ENCODE results near the gene CNNM2. TPM values are rescaled to one million over a fixed set of nuclear protein-coding genes. Genes with fewer than 3 reads are reported as not detected.

CNNM2 gene
- polyA plus RNA-seq, 1 of the 3 experiments (the other 2 are of a cell fraction), result 4.0 TPM

GRCh38 chr10:103019425-103019824 is 101.3 kb downstream of the CNNM2 start:
- 90% methylated on average over 3 of the region's 3 CpGs for WGBS (ENCODE audit: low lambda C conversion rate)
- Histone ChIP-seq H3F3A (replicated peaks; ENCODE audit: insufficient read depth) (no peaks in the 10 kb centered on the region), H4K20me1 (ENCODE audit: insufficient read depth) (no peaks in the 10 kb centered on the region), H3K4me1 (ENCODE audit: control insufficient read depth in 1 of 2, insufficient read depth in 2 of 2, low read depth in 1 of 2, low read length in 1 of 2) (no peaks in the 10 kb centered on the region), H3K9me2 (no peaks in the 10 kb centered on the region), H3K79me2 (ENCODE audit: insufficient read depth) (no peaks in the 10 kb centered on the region), H3K9ac (no peak overlapping the region), H3K27ac (ENCODE audit: low read depth in 2 of 2, low read length in 1 of 2) (no peak overlapping the region), H3K27me3 (ENCODE audit: insufficient read depth) (no peaks in the 10 kb centered on the region), H2AFZ (ENCODE audit: low read depth) (no peak overlapping the region), H3K36me3 (replicated peaks in 1 of 2; ENCODE audit: control insufficient read depth in 1 of 2, insufficient read depth in 2 of 2, low read length in 1 of 2) (no peaks in the 10 kb centered on the region), H3K9me3 (no peaks in the 10 kb centered on the region), H3K4me3 (ENCODE audit: low read depth in 2 of 2, low read length in 1 of 2) (no peak overlapping the region), H3K4me2 (no peak overlapping the region)
- no peak for TF ChIP-seq USF1 (IDR thresholded peaks at IDR 0.05; ENCODE audit: borderline replicate concordance, low read depth)
- POLR2A ChIA-PET, result no interaction called here
- CTCF ChIA-PET, result no interaction called here
- DNase-seq, result no peak

GRCh38 chr10:103021150-103021899 is 103.2 kb downstream of the CNNM2 start:
- no peaks in the 10 kb centered on the region for H3F3A ChIP-seq (replicated peaks; ENCODE audit: insufficient read depth)
- CTCF ChIA-PET, result interaction anchor here (0.8 to 1.2 kb wide), 2 partner anchors 32 to 97 kb away, joined by 3 read pairs; no protein-coding TSS in a partner anchor
- H3K27ac ChIP-seq (ENCODE audit: low read depth in 2 of 2, low read length in 1 of 2), result no peak overlapping the region
- no peak overlapping the region for H2AFZ ChIP-seq (ENCODE audit: low read depth)
- H4K20me1 ChIP-seq (ENCODE audit: insufficient read depth), result no peaks in the 10 kb centered on the region
- H3K9ac ChIP-seq, result no peak overlapping the region
- POLR2A ChIA-PET, result no interaction called here
- TF ChIP-seq TAF1 (IDR thresholded peaks at IDR 0.05; ENCODE audit: borderline replicate concordance, low read depth, low read length) (no peak), EZH2phosphoT487 (IDR thresholded peaks at IDR 0.05; ENCODE audit: borderline replicate concordance, low read depth) (no peak), ZBTB33 (IDR thresholded peaks at IDR 0.05; ENCODE audit: borderline replicate concordance, low read depth) (no peak), TCF12 (IDR thresholded peaks at IDR 0.05) (no peak), FOXM1 (IDR thresholded peaks at IDR 0.05; ENCODE audit: low read depth) (no peak), YY1 (IDR thresholded peaks at IDR 0.05; ENCODE audit: low read depth) (no peak)
- no peak overlapping the region for H3K4me2 ChIP-seq
- H3K9me2 ChIP-seq, result no peaks in the 10 kb centered on the region
- no peaks in the 10 kb centered on the region for H3K36me3 ChIP-seq (replicated peaks in 1 of 2; ENCODE audit: control insufficient read depth in 1 of 2, insufficient read depth in 2 of 2, low read length in 1 of 2)
- H3K4me3 ChIP-seq (ENCODE audit: low read depth in 2 of 2, low read length in 1 of 2), result no peak overlapping the region
- no peaks in the 10 kb centered on the region for H3K27me3 ChIP-seq (ENCODE audit: insufficient read depth)
- no peaks in the 10 kb centered on the region for H3K4me1 ChIP-seq (ENCODE audit: control insufficient read depth in 1 of 2, insufficient read depth in 2 of 2, low read depth in 1 of 2, low read length in 1 of 2)
- H3K9me3 ChIP-seq, result no peaks in the 10 kb centered on the region
- H3K79me2 ChIP-seq (ENCODE audit: insufficient read depth), result no peaks in the 10 kb centered on the region
- WGBS (ENCODE audit: low lambda C conversion rate), result 86% methylated on average over 18 of the region's 18 CpGs
- DNase-seq, result no peak

GRCh38 chr10:103021900-103022293 is 103.8 kb downstream of the CNNM2 start:
- POLR2A ChIA-PET, result no interaction called here

More at GRCh38 chr10:103021900-103022293, 103.8 kb downstream of the CNNM2 start:
- no peak for TF ChIP-seq RXRA (IDR thresholded peaks at IDR 0.05; ENCODE audit: borderline replicate concordance, low read depth)
- TF ChIP-seq POLR2AphosphoS5 (IDR thresholded peaks at IDR 0.05; ENCODE audit: low read depth, low read length), result no peak
- no peak for TF ChIP-seq PBX3 (IDR thresholded peaks at IDR 0.05)
- no peak for TF ChIP-seq USF2 (IDR thresholded peaks at IDR 0.05; ENCODE audit: borderline replicate concordance, low read depth, low read length)
- no peak for TF ChIP-seq NFIC (IDR thresholded peaks at IDR 0.05; ENCODE audit: borderline replicate concordance)
- no peak for TF ChIP-seq NRF1 (IDR thresholded peaks at IDR 0.05; ENCODE audit: low read depth, low read length)
- TF ChIP-seq RAD21 (IDR thresholded peaks at IDR 0.05; ENCODE audit: low read length), result no peak
- no peak for TF ChIP-seq EP300 (IDR thresholded peaks at IDR 0.05; ENCODE audit: borderline replicate concordance in 1 of 2, low read depth in 1 of 2, low read length in 1 of 2)
- TF ChIP-seq TAF1 (IDR thresholded peaks at IDR 0.05; ENCODE audit: borderline replicate concordance, low read depth, low read length), result no peak
- TF ChIP-seq SIN3A (IDR thresholded peaks at IDR 0.05; ENCODE audit: borderline replicate concordance, low read depth, low read length), result no peak
- no peak for TF ChIP-seq GATA2 (CRISPR knock-in tag; IDR thresholded peaks at IDR 0.05)
- no peak for TF ChIP-seq MEF2A (IDR thresholded peaks at IDR 0.05; ENCODE audit: borderline replicate concordance, low read depth)
- Histone ChIP-seq H3K9me2 (no peaks in the 10 kb centered on the region), H2AFZ (ENCODE audit: low read depth) (no peak overlapping the region), H3K4me2 (no peak overlapping the region), H3K9me3 (no peaks in the 10 kb centered on the region), H3K4me1 (ENCODE audit: control insufficient read depth in 1 of 2, insufficient read depth in 2 of 2, low read depth in 1 of 2, low read length in 1 of 2) (no peaks in the 10 kb centered on the region), H3F3A (replicated peaks; ENCODE audit: insufficient read depth) (no peaks in the 10 kb centered on the region), H3K27me3 (ENCODE audit: insufficient read depth) (no peaks in the 10 kb centered on the region), H3K27ac (ENCODE audit: low read depth in 2 of 2, low read length in 1 of 2) (no peak overlapping the region), H3K9ac (no peak overlapping the region), H3K36me3 (replicated peaks in 1 of 2; ENCODE audit: control insufficient read depth in 1 of 2, insufficient read depth in 2 of 2, low read length in 1 of 2) (no peaks in the 10 kb centered on the region), H4K20me1 (ENCODE audit: insufficient read depth) (no peaks in the 10 kb centered on the region), H3K4me3 (ENCODE audit: low read depth in 2 of 2, low read length in 1 of 2) (no peak overlapping the region), H3K79me2 (ENCODE audit: insufficient read depth) (no peaks in the 10 kb centered on the region)
- CTCF ChIA-PET, result interaction anchor here (0.8 kb wide), 1 partner anchor 31 kb away, joined by 3 read pairs; no protein-coding TSS in a partner anchor
- DNase-seq, result no peak
- WGBS (ENCODE audit: low lambda C conversion rate), result 79% methylated on average over 5 of the region's 5 CpGs

Measured in SK-N-SH (cell line).